ENCODE measurements around the gene PLCZ1. TPM values are rescaled to one million over a fixed set of nuclear protein-coding genes. Genes with fewer than 3 reads are reported as not detected.

PLCZ1 gene
- total RNA-seq, 1 donor from 2014 or later: not detected

DNA sequence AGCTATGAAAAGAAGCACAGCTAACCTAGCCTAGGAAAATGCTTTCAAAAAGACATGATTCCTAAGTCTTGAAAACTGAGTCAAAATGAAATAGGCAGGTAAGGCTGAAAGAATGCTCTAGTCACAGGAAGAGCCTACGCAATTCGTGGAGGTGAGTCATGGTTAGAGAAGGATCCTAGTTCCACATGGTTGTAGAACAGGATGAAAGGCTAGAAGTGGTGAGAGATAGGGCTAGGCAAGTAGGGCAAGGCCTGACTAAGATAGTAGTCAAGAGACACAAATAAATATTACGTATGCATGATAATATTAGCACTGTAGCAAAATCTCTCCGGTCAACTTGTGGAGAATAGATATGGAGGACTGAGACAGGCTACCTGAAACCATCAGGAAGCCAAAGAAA lies 47.2 kb downstream of the PLCZ1 start:
- Histone ChIP-seq H3K9me3 (ENCODE audit: insufficient read depth, low read depth, low read length) (no peaks in the 10 kb centered on the region), H3K36me3 (ENCODE audit: insufficient read depth, low read length) (no peaks in the 10 kb centered on the region), H3K27ac (ENCODE audit: low read depth, low read length) (peak overlapping the region; percentile 68), H4K20me1 (ENCODE audit: insufficient read depth, low read length) (no peaks in the 10 kb centered on the region), H2AFZ (ENCODE audit: low read depth, low read length) (no peak overlapping the region), H3K79me2 (ENCODE audit: insufficient read depth, low read length) (no peaks in the 10 kb centered on the region), H3K4me3 (ENCODE audit: insufficient read depth, low read depth, low read length) (no peak overlapping the region), H3K9ac (ENCODE audit: low read length) (no peak overlapping the region), H3K4me2 (ENCODE audit: low read length) (peak overlapping the region; percentile 13), H3K4me1 (ENCODE audit: insufficient read depth, low read length) (peaks cover 12% of the 10 kb centered on the region), H3K27me3 (ENCODE audit: insufficient read depth, low read length) (no peaks in the 10 kb centered on the region)
- TF ChIP-seq EZH2 (IDR thresholded peaks at IDR 0.05; ENCODE audit: insufficient read depth, low read length): no peak
- TF ChIP-seq, protein P1, sequence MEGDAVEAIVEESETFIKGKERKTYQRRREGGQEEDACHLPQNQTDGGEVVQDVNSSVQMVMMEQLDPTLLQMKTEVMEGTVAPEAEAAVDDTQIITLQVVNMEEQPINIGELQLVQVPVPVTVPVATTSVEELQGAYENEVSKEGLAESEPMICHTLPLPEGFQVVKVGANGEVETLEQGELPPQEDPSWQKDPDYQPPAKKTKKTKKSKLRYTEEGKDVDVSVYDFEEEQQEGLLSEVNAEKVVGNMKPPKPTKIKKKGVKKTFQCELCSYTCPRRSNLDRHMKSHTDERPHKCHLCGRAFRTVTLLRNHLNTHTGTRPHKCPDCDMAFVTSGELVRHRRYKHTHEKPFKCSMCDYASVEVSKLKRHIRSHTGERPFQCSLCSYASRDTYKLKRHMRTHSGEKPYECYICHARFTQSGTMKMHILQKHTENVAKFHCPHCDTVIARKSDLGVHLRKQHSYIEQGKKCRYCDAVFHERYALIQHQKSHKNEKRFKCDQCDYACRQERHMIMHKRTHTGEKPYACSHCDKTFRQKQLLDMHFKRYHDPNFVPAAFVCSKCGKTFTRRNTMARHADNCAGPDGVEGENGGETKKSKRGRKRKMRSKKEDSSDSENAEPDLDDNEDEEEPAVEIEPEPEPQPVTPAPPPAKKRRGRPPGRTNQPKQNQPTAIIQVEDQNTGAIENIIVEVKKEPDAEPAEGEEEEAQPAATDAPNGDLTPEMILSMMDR (IDR thresholded peaks at IDR 0.05; ENCODE audit: insufficient read depth, low read depth, low read length): no peak
- Mint-ChIP-seq H3K36me3 (ENCODE audit: low read depth, unreplicated experiment) (no peaks in the 10 kb centered on the region), H3K4me3 (ENCODE audit: unreplicated experiment) (no peak overlapping the region), H3K9me3 (ENCODE audit: unreplicated experiment) (no peaks in the 10 kb centered on the region), H3K27me3 (ENCODE audit: low read depth, unreplicated experiment) (no peaks in the 10 kb centered on the region), H3K27ac (ENCODE audit: unreplicated experiment) (no peak overlapping the region), H3K4me1 (ENCODE audit: low read depth, unreplicated experiment) (peaks cover 8% of the 10 kb centered on the region)
- peak; percentile 91 for FAIRE-seq
- peak; percentile 89 for DNase-seq (ENCODE audit: low read depth)

DNA sequence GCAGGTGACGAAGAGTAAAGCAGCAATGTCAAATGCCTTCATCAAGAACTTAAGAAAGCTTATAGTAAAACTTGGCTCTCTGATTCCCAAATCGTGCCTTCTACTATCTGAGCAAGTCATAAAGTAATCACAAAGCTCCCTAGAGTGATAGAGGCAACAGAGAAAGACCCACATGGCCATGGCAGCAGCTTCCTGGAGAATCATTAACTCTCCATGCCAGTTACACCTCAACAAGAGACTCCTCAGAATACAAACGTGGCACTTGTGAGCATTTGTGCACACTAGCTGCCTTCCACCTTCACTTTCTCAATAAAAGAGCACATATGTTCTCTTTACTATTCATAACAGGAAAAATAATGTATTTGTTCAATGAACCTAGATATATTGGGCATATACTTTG lies 48.0 kb downstream of the PLCZ1 start:
- H3K4me1 Mint-ChIP-seq (ENCODE audit: low read depth, unreplicated experiment): peaks cover 8% of the 10 kb centered on the region
- no peak for FAIRE-seq
- H3K9me3 ChIP-seq (ENCODE audit: insufficient read depth, low read depth, low read length): no peaks in the 10 kb centered on the region
- no peak overlapping the region for H3K4me2 ChIP-seq (ENCODE audit: low read length)
- no peak overlapping the region for H3K4me3 Mint-ChIP-seq (ENCODE audit: unreplicated experiment)
- H3K79me2 ChIP-seq (ENCODE audit: insufficient read depth, low read length): no peaks in the 10 kb centered on the region
- no peak overlapping the region for H3K27ac Mint-ChIP-seq (ENCODE audit: unreplicated experiment)
- no peak overlapping the region for H3K9ac ChIP-seq (ENCODE audit: low read length)
- no peaks in the 10 kb centered on the region for H3K36me3 ChIP-seq (ENCODE audit: insufficient read depth, low read length)
- no peak for DNase-seq (ENCODE audit: low read depth)
- no peaks in the 10 kb centered on the region for H3K9me3 Mint-ChIP-seq (ENCODE audit: unreplicated experiment)
- H4K20me1 ChIP-seq (ENCODE audit: insufficient read depth, low read length): no peaks in the 10 kb centered on the region
- H2AFZ ChIP-seq (ENCODE audit: low read depth, low read length): no peak overlapping the region
- no peaks in the 10 kb centered on the region for H3K36me3 Mint-ChIP-seq (ENCODE audit: low read depth, unreplicated experiment)
- TF ChIP-seq, protein P1 (IDR thresholded peaks at IDR 0.05; ENCODE audit: insufficient read depth, low read depth, low read length): no peak
- TF ChIP-seq EZH2 (IDR thresholded peaks at IDR 0.05; ENCODE audit: insufficient read depth, low read length): no peak
- no peak overlapping the region for H3K4me3 ChIP-seq (ENCODE audit: insufficient read depth, low read depth, low read length)
- H3K4me1 ChIP-seq (ENCODE audit: insufficient read depth, low read length): peaks cover 12% of the 10 kb centered on the region
- H3K27me3 ChIP-seq (ENCODE audit: insufficient read depth, low read length): no peaks in the 10 kb centered on the region
- H3K27me3 Mint-ChIP-seq (ENCODE audit: low read depth, unreplicated experiment): no peaks in the 10 kb centered on the region
- H3K27ac ChIP-seq (ENCODE audit: low read depth, low read length): peak overlapping the region; percentile 68

GRCh38 chr12:18684430-18684829 lies 53.4 kb downstream of the PLCZ1 start:
- TF ChIP-seq, protein P1 (IDR thresholded peaks at IDR 0.05; ENCODE audit: insufficient read depth, low read depth, low read length): no peak
- TF ChIP-seq EZH2 (IDR thresholded peaks at IDR 0.05; ENCODE audit: insufficient read depth, low read length): no peak
- H2AFZ ChIP-seq (ENCODE audit: low read depth, low read length): no peak overlapping the region
- H3K9me3 ChIP-seq (ENCODE audit: insufficient read depth, low read depth, low read length): no peaks in the 10 kb centered on the region
- Mint-ChIP-seq H3K9me3 (ENCODE audit: unreplicated experiment) (no peaks in the 10 kb centered on the region), H3K27ac (ENCODE audit: unreplicated experiment) (no peak overlapping the region), H3K4me1 (ENCODE audit: low read depth, unreplicated experiment) (peaks cover 3% of the 10 kb centered on the region), H3K4me3 (ENCODE audit: unreplicated experiment) (no peak overlapping the region), H3K36me3 (ENCODE audit: low read depth, unreplicated experiment) (no peaks in the 10 kb centered on the region), H3K27me3 (ENCODE audit: low read depth, unreplicated experiment) (no peaks in the 10 kb centered on the region)
- H3K4me2 ChIP-seq (ENCODE audit: low read length): no peak overlapping the region
- H3K79me2 ChIP-seq (ENCODE audit: insufficient read depth, low read length): no peaks in the 10 kb centered on the region
- H3K27me3 ChIP-seq (ENCODE audit: insufficient read depth, low read length): no peaks in the 10 kb centered on the region
- H3K27ac ChIP-seq (ENCODE audit: low read depth, low read length): no peak overlapping the region
- no peaks in the 10 kb centered on the region for H3K4me1 ChIP-seq (ENCODE audit: insufficient read depth, low read length)
- DNase-seq (ENCODE audit: low read depth) (no peak), FAIRE-seq (no peak)
- H4K20me1 ChIP-seq (ENCODE audit: insufficient read depth, low read length): no peaks in the 10 kb centered on the region
- H3K9ac ChIP-seq (ENCODE audit: low read length): no peak overlapping the region
- H3K4me3 ChIP-seq (ENCODE audit: insufficient read depth, low read depth, low read length): no peak overlapping the region
- no peaks in the 10 kb centered on the region for H3K36me3 ChIP-seq (ENCODE audit: insufficient read depth, low read length)
